Prostate gland (tissue), 2 donors: ENCODE data around the gene WNT3A.
"Not testable (repeated sequence)": the region's sequence is repeated elsewhere in the genome, so short reads cannot be mapped to it uniquely, and the experiment has no call there.

Source experiments
- CTCF ChIP-seq, 4 experiments: fragments of 200-600 bp in 2 of 4; fragments of 450-650 bp in 2 of 4; sonication (generic) in 2 of 4; IDR thresholded peaks; 1 replicate in 3 of 4; 2 replicates in 1 of 4; pipeline ENCODE4 v1.5.1; 2016 to 2019; ENCODE audit warnings: antibody characterized with exemption in 4 of 4, mild to moderate bottlenecking in 2 of 4, moderate library complexity in 2 of 4
- POLR2AphosphoS5 ChIP-seq: sonication (generic); formaldehyde crosslinking; IDR thresholded peaks from one replicate; pipeline ENCODE4 v1.6.1; 2017; ENCODE audit warnings: antibody characterized with exemption

- not testable (repeated sequence) for TF ChIP-seq CTCF (IDR thresholded peaks at IDR 0.05); POLR2AphosphoS5
These were observed 35.6 kb upstream of the WNT3A start for GRCh38 chr1:227971216-227971615.
